GM18858 (cell line): ENCODE results near the gene SKI.

Experiments
- ATAC-seq: cut with Tn5 transposase; IDR thresholded peaks from one replicate; pipeline ENCODE4 v1.9.1; 2021; ENCODE audit not compliant: unreplicated experiment

SKI gene

GRCh38 chr1:2228157-2228594 is at the start of gene SKI:
Gene SKI (plus strand): TSS chr1:2228319. CDS start chr1:2228767, 448 bp downstream.
- no peak for ATAC-seq

- ATAC-seq = no peak
These were observed 49.2 kb upstream of the SKI start for GRCh38 chr1:2178875-2179274.

- no peak for ATAC-seq
These were observed 48.7 kb upstream of the SKI start for GRCh38 chr1:2179283-2180013.

GRCh38 chr1:2180297-2181245 is 47.5 kb upstream of the SKI start:
- no peak for ATAC-seq

GRCh38 chr1:2181271-2181670 is 46.8 kb upstream of the SKI start:
- no peak for ATAC-seq

GRCh38 chr1:2181752-2182151 is 46.4 kb upstream of the SKI start:
- ATAC-seq = no peak

GRCh38 chr1:2182376-2182775 is 45.7 kb upstream of the SKI start:
- ATAC-seq = no peak

- no peak for ATAC-seq
These were observed 44.2 kb upstream of the SKI start for GRCh38 chr1:2183937-2184334.

- no peak for ATAC-seq
These were observed 43.6 kb upstream of the SKI start for GRCh38 chr1:2184531-2184930.

- no peak for ATAC-seq
These were observed 43.2 kb upstream of the SKI start for GRCh38 chr1:2184934-2185333.

- no peak for ATAC-seq
These were observed 42.0 kb upstream of the SKI start for GRCh38 chr1:2185880-2186855.

- no peak for ATAC-seq
These were observed 41.2 kb upstream of the SKI start for GRCh38 chr1:2186901-2187300.

- no peak for ATAC-seq
These were observed 40.5 kb upstream of the SKI start for GRCh38 chr1:2187619-2188018.

- ATAC-seq = no peak
These were observed 39.8 kb upstream of the SKI start for GRCh38 chr1:2188336-2188735.

GRCh38 chr1:2189459-2190425 is 38.4 kb upstream of the SKI start:
- no peak for ATAC-seq

GRCh38 chr1:2190491-2190976 is 37.6 kb upstream of the SKI start:
- no peak for ATAC-seq

GRCh38 chr1:2192031-2192995 is 35.8 kb upstream of the SKI start:
- ATAC-seq = no peak

GRCh38 chr1:2193514-2194281 is 34.4 kb upstream of the SKI start:
- ATAC-seq = no peak
